ENCODE results near the gene MBD5. TPM values are rescaled to one million over a fixed set of nuclear protein-coding genes. Genes with fewer than 3 reads are reported as not detected.

The MBD5 gene
- total RNA-seq, 1 donor from 2014 or later, result 15.0 TPM

DNA sequence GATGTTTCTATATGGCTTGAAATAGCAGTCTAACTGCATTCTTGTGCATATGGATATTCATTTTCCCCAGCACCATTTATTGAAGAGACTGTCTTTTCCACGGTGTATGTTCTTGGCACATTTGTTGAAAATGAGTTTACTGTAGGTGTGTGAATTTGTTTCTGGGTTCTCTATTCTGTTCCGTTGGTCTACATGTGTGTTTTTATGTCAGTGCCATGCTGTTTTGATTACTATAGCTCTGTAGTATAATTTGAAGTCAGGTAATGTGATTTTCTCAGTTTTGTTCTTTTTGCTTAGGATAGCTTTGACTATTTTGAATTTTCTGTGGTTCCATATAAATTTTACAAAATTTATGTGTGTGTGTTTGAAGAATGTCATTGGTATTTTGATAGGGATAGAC, 201.0 kb downstream of the MBD5 start:
- H3K4me3 ChIP-seq (ENCODE audit: low read depth, low read length), result no peak overlapping the region
- TF ChIP-seq, protein P1, sequence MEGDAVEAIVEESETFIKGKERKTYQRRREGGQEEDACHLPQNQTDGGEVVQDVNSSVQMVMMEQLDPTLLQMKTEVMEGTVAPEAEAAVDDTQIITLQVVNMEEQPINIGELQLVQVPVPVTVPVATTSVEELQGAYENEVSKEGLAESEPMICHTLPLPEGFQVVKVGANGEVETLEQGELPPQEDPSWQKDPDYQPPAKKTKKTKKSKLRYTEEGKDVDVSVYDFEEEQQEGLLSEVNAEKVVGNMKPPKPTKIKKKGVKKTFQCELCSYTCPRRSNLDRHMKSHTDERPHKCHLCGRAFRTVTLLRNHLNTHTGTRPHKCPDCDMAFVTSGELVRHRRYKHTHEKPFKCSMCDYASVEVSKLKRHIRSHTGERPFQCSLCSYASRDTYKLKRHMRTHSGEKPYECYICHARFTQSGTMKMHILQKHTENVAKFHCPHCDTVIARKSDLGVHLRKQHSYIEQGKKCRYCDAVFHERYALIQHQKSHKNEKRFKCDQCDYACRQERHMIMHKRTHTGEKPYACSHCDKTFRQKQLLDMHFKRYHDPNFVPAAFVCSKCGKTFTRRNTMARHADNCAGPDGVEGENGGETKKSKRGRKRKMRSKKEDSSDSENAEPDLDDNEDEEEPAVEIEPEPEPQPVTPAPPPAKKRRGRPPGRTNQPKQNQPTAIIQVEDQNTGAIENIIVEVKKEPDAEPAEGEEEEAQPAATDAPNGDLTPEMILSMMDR (conservative IDR thresholded peaks at IDR 0.05; ENCODE audit: low read depth, low read length), result no peak
- no peak for DNase-seq (ENCODE audit: low read depth)

DNA sequence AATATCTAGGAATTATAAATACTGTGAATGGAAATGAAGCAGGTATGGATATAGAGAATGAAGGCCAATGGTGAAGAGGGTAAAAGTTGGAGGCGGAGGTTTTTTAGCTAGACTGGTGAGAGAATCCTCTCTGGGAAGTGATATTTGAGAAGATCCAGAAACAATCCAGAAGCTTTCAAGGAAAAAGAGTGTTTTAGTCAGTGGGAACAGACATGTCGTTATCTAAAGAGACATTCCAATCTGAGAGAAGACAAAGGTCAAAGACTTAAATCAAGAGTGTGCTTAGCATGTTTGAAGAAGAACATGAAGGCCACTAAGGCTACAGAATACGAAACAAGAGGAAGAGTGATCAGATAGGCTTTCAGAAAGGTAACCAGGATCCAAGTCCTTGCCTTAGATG, 211.0 kb downstream of the MBD5 start:
- no peak overlapping the region for H3K4me3 ChIP-seq (ENCODE audit: low read depth, low read length)
- no peak for DNase-seq (ENCODE audit: low read depth)
- TF ChIP-seq, protein P1 (conservative IDR thresholded peaks at IDR 0.05; ENCODE audit: low read depth, low read length), result no peak

GRCh38 chr2:148234143-148234542, 213.3 kb downstream of the MBD5 start:
- H3K4me3 ChIP-seq (ENCODE audit: low read depth, low read length), result no peak overlapping the region
- no peak for DNase-seq (ENCODE audit: low read depth)
- TF ChIP-seq, protein P1 (conservative IDR thresholded peaks at IDR 0.05; ENCODE audit: low read depth, low read length), result no peak

DNA sequence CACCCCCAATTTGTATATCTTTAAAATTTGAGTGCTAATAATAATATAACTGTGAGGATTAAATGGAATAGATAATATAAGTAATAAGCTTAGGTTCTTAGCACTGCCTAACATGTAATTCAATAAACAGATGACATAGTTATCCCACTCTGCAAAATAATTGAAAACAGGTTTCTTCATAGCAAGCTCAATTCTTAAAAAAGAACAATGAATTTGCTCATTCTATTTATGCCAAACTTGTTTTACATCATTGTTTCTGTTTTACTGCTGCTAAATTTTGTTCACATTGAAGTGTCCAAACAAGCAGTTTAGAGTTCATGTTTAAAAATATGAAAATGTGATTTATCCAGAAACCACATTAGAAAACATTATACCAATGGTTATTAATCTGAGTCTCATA, 217.0 kb downstream of the MBD5 start:
- no peak for DNase-seq (ENCODE audit: low read depth)
- H3K4me3 ChIP-seq (ENCODE audit: low read depth, low read length), result no peak overlapping the region
- TF ChIP-seq, protein P1 (conservative IDR thresholded peaks at IDR 0.05; ENCODE audit: low read depth, low read length), result no peak

DNA sequence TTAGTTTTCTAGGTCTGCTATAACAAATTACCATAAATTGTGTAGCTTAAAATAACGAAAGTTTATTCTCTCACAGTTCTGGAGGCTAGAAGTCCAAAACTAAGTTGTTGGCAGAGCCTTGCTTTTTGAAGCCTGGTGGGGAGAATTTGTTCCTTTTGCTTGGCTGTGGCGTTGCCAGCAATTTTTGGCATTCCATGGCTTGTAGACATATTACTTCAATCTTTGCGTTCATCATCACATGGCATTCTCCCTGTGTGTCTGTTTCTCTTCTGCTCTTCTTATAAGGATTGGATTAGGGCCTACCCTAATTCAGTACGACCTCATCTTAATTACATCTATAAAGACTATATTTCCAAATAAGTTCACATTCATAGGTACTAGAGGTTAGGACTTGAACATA, 217.7 kb downstream of the MBD5 start:
- H3K4me3 ChIP-seq (ENCODE audit: low read depth, low read length), result no peak overlapping the region
- TF ChIP-seq, protein P1 (conservative IDR thresholded peaks at IDR 0.05; ENCODE audit: low read depth, low read length), result no peak
- DNase-seq (ENCODE audit: low read depth), result no peak

DNA sequence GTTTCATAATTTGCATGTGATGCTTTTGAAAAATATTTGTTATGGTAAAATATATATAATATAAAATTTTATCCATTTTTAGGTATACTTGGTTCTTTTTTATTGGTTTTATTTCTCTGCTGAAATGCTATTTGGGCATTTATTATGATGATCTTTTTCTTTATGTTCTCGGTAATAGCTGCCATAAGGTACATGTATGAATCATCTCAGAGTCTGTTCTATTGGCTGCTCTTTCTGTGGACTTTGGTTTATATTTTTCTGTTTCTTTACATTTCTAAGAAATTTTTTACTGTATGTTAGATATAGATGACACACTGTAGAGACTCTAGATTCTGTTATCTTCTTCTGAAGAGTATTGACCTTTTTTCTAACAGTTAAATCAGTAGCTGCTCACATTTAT, 219.9 kb downstream of the MBD5 start:
- H3K4me3 ChIP-seq (ENCODE audit: low read depth, low read length), result no peak overlapping the region
- TF ChIP-seq, protein P1 (conservative IDR thresholded peaks at IDR 0.05; ENCODE audit: low read depth, low read length), result no peak
- DNase-seq (ENCODE audit: low read depth), result no peak

DNA sequence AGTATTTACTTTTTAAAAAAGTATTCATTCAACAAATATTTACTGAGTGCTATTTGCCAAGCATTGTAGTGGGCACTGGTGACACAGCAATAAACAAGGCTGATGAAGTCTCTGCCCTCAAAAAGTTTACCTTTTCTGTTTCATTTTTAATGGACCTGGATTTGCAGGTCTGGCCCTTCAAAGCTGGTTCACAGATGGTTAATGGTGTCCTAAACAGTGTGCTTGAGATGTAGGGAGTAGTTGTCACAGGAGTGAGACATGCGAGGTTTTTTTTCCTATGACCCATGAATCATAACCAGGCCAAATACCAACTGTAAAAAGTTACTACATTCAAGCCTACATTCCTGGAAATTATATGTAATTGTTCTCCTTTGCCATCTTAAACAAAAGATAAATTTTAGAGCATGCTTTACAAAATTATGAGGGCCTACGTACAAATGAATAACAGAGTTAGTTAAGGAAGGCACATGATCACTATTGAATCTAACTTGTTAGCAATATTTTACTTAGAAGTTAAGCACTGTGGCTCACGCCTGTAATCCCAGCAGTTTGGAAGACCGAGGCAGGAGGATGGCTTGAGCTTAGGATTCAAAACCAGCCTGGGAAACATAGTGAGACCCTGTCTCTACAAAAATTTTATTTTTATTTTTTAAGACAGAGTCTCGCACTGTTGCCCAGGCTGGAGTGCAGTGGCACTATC, 223.9 kb downstream of the MBD5 start:
- DNase-seq (ENCODE audit: low read depth), result peak; percentile 56
- no peak overlapping the region for H3K4me3 ChIP-seq (ENCODE audit: low read depth, low read length)
- TF ChIP-seq, protein P1 (conservative IDR thresholded peaks at IDR 0.05; ENCODE audit: low read depth, low read length), result no peak
